Panc1 (cell line): ENCODE measurements around the gene TNPO2. TPM values are rescaled to one million over a fixed set of nuclear protein-coding genes. Genes with fewer than 3 reads are reported as not detected.

Experiments used
- ATAC-seq: fragments of 200-7000 bp; cut with Tn5 transposase; 2 replicates; pipeline ENCODE4 v1.9.1; 2020; ENCODE audit warnings: mild to moderate bottlenecking, moderate library complexity
- BruUV-seq: library from RNA; stranded (reverse); fragments of 400-500 nt; replicated peaks from 2 replicates; lab custom pipeline; 2021; lab: Mats Ljungman, UMichigan
- CTCF ChIA-PET: fragments of 300-600 bp; sonication (Branson Sonifier 250); formaldehyde crosslinking; loops from one replicate; lab custom pipeline; 2022; ENCODE audit warnings: antibody characterized with exemption; lab: Charles Lee
- POLR2A ChIA-PET: fragments of 300-600 bp; sonication (Branson Sonifier 250); formaldehyde crosslinking; loops from one replicate; lab custom pipeline; 2022; ENCODE audit warnings: antibody characterized with exemption; lab: Charles Lee
- DNase-seq: peaks from one replicate; pipeline ENCODE4 v3.0.0-alpha.2; 2010; ENCODE audit warnings: low read depth, low spot score
- H3K27ac ChIP-seq: 2 replicates; pipeline ENCODE4 v1.5.1; 2011; ENCODE audit warnings: mild to moderate bottlenecking, low read length, inconsistent platforms
- H3K27me3 ChIP-seq: fragments of 200-500 bp; sonication (Bioruptor generic); 2 replicates; pipeline ENCODE4 v1.6.0; 2014; ENCODE audit warnings: low read length, inconsistent platforms; ENCODE audit not compliant: control insufficient read depth, insufficient read depth
- H3K36me3 ChIP-seq: fragments of 200-500 bp; sonication (Bioruptor generic); 2 replicates; pipeline ENCODE4 v1.5.1; 2014; ENCODE audit warnings: inconsistent platforms, mild to moderate bottlenecking, low read length, moderate library complexity; ENCODE audit not compliant: control insufficient read depth, insufficient read depth
- H3K4me1 ChIP-seq: 2 replicates; pipeline ENCODE4 v1.5.1; 2011; ENCODE audit warnings: inconsistent platforms, mild to moderate bottlenecking, low read length, moderate library complexity; ENCODE audit not compliant: control insufficient read depth, insufficient read depth
- H3K4me3 ChIP-seq, 2 experiments: 2 replicates each; pipeline ENCODE4 v1.5.1; 2011 to 2012; ENCODE audit warnings: low read depth in 2 of 2, low read length in 2 of 2, mild to moderate bottlenecking in 2 of 2, inconsistent platforms in 1 of 2, moderate library complexity in 1 of 2
- H3K9me3 ChIP-seq: fragments of 200-500 bp; sonication (Bioruptor generic); 2 replicates; pipeline ENCODE4 v1.5.1; 2014; ENCODE audit warnings: low read depth, mild to moderate bottlenecking, inconsistent platforms, low read length, moderate library complexity; ENCODE audit not compliant: control insufficient read depth, insufficient read depth
- POLR2AphosphoS5 ChIP-seq: IDR thresholded peaks from 2 replicates; pipeline ENCODE4 v1.6.1; 2012; ENCODE audit warnings: mild to moderate bottlenecking, low read depth, low read length, moderate library complexity
- SIN3A ChIP-seq: IDR thresholded peaks from 2 replicates; pipeline ENCODE4 v1.6.1; 2012; ENCODE audit warnings: low read depth, mild to moderate bottlenecking, low read length, moderate library complexity, borderline replicate concordance; ENCODE audit not compliant: insufficient read depth
- TCF7L2 ChIP-seq: IDR thresholded peaks from 2 replicates; pipeline ENCODE4 v1.6.1; 2011; ENCODE audit warnings: mild to moderate bottlenecking, low read depth, low read length, inconsistent platforms
- in situ Hi-C: cut with HindIII; loops from 2 replicates; pipeline ENCODE4 v1.10.0; 2016; ENCODE audit warnings: low sequenced_read_pairs, low pct_unique_long_range_greater_than_20kb
- intact Hi-C: fragments of 100-400 bp; cut with micrococcal nuclease; formaldehyde crosslinking; loops from one replicate; pipeline ENCODE4 v1.10.0; 2022; ENCODE audit not compliant: unreplicated experiment
- total RNA-seq: library from RNA; stranded (reverse); gene quantifications from one replicate; pipeline ENCODE4 v1.2.1, GENCODE V29; 2021; ENCODE audit not compliant: unreplicated experiment
- TF ChIP-seq, protein P1 (sequence below), 2 experiments: IDR thresholded peaks; 2 replicates each; pipeline ENCODE4 v1.6.1; 2011 to 2012; ENCODE audit warnings: low read depth in 2 of 2, control low read depth in 1 of 2, low read length in 1 of 2, mild to moderate bottlenecking in 1 of 2, moderate library complexity in 1 of 2; ENCODE audit not compliant: insufficient read depth in 1 of 2
- TF ChIP-seq, protein P2 (sequence below): fragments of 450-650 bp; IDR thresholded peaks from 2 replicates; pipeline ENCODE4 v1.5.1; 2017; ENCODE audit warnings: mild to moderate bottlenecking

TNPO2 gene
- total RNA-seq, 1 experiment from 2014 or later: 83.3 TPM

DNA sequence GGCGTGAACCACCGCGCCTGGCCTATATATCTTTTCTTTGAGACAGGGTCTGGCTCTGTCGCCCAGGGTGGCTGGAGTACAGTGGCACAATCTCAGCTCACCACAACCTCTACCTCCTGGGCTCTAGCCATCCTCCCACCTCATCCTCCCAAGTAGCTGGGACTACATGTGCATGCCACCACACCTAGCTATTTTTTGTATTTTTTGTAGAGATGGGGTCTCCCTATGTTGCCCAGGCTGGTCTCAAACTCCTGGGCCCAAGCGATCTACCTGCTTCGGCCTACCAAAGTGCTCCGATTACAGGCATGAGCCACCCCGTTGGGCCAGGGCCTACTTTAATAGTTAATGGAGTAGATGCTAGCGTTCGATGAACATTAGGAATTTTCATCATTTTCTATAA lies 3.4 kb downstream of the TNPO2 start:
- in situ Hi-C loops: no loop called here
- TF ChIP-seq, protein P1, sequence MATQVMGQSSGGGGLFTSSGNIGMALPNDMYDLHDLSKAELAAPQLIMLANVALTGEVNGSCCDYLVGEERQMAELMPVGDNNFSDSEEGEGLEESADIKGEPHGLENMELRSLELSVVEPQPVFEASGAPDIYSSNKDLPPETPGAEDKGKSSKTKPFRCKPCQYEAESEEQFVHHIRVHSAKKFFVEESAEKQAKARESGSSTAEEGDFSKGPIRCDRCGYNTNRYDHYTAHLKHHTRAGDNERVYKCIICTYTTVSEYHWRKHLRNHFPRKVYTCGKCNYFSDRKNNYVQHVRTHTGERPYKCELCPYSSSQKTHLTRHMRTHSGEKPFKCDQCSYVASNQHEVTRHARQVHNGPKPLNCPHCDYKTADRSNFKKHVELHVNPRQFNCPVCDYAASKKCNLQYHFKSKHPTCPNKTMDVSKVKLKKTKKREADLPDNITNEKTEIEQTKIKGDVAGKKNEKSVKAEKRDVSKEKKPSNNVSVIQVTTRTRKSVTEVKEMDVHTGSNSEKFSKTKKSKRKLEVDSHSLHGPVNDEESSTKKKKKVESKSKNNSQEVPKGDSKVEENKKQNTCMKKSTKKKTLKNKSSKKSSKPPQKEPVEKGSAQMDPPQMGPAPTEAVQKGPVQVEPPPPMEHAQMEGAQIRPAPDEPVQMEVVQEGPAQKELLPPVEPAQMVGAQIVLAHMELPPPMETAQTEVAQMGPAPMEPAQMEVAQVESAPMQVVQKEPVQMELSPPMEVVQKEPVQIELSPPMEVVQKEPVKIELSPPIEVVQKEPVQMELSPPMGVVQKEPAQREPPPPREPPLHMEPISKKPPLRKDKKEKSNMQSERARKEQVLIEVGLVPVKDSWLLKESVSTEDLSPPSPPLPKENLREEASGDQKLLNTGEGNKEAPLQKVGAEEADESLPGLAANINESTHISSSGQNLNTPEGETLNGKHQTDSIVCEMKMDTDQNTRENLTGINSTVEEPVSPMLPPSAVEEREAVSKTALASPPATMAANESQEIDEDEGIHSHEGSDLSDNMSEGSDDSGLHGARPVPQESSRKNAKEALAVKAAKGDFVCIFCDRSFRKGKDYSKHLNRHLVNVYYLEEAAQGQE (IDR thresholded peaks at IDR 0.05; ENCODE audit: insufficient read depth in 1 of 2, low read depth in 2 of 2, low read length in 1 of 2): no peak
- TF ChIP-seq, protein P2, sequence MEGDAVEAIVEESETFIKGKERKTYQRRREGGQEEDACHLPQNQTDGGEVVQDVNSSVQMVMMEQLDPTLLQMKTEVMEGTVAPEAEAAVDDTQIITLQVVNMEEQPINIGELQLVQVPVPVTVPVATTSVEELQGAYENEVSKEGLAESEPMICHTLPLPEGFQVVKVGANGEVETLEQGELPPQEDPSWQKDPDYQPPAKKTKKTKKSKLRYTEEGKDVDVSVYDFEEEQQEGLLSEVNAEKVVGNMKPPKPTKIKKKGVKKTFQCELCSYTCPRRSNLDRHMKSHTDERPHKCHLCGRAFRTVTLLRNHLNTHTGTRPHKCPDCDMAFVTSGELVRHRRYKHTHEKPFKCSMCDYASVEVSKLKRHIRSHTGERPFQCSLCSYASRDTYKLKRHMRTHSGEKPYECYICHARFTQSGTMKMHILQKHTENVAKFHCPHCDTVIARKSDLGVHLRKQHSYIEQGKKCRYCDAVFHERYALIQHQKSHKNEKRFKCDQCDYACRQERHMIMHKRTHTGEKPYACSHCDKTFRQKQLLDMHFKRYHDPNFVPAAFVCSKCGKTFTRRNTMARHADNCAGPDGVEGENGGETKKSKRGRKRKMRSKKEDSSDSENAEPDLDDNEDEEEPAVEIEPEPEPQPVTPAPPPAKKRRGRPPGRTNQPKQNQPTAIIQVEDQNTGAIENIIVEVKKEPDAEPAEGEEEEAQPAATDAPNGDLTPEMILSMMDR: no peak
- no peak for TF ChIP-seq SIN3A
- TF ChIP-seq POLR2AphosphoS5: no peak
- TF ChIP-seq TCF7L2: no peak
- H3K4me3 ChIP-seq: peak overlapping the region; percentile 83 to 96
- H3K27ac ChIP-seq: peak overlapping the region; percentile 98
- intact Hi-C loops: no loop called here
- peaks cover 5% of the 10 kb centered on the region for H3K4me1 ChIP-seq
- no TSS peak for BruUV-seq
- CTCF ChIA-PET: no interaction called here
- ATAC-seq: no peak
- H3K9me3 ChIP-seq: no peaks in the 10 kb centered on the region
- peaks cover 3% of the 10 kb centered on the region for H3K36me3 ChIP-seq
- no peak for DNase-seq
- no peaks in the 10 kb centered on the region for H3K27me3 ChIP-seq
- POLR2A ChIA-PET: no interaction called here

DNA sequence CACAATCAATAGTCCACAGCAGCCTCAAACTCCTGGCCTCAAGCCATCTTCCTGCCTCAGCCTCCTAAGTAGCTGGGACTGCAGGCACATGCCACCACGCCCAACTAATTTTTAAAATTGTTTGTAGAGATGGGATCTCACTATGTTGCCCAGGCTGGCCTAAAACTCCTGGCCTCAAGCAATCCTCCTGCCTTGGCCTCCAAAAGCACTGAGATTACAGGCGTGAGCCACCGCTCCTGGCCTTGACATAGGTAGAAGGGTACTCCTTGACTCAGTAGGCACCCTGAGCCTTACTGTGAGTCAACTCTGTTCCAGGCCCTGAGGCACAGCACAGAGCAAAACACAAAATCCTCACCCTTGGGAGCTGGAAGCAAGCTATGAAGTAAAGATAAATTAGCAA lies 7.8 kb downstream of the TNPO2 start:
- Histone ChIP-seq H3K4me1 (peaks cover 5% of the 10 kb centered on the region), H3K4me3 (no peak overlapping the region), H3K36me3 (peaks cover 3% of the 10 kb centered on the region), H3K9me3 (no peaks in the 10 kb centered on the region), H3K27ac (no peak overlapping the region), H3K27me3 (no peaks in the 10 kb centered on the region)
- intact Hi-C loops (no loop called here), in situ Hi-C loops (no loop called here)
- CTCF ChIA-PET: interaction anchor here (1.3 kb wide), 1 partner anchor 80 kb away, joined by 5 read pairs; no protein-coding TSS in a partner anchor
- TF ChIP-seq POLR2AphosphoS5: no peak
- TF ChIP-seq SIN3A: no peak
- TF ChIP-seq, protein P1 (IDR thresholded peaks at IDR 0.05; ENCODE audit: insufficient read depth in 1 of 2, low read depth in 2 of 2, low read length in 1 of 2): no peak
- no peak for TF ChIP-seq TCF7L2
- TF ChIP-seq, protein P2: no peak
- DNase-seq (no peak), ATAC-seq (no peak)
- POLR2A ChIA-PET: interaction anchor here (0.6 kb wide), 2 partner anchors 35 to 1503 kb away, joined by 3 to 5 read pairs; no protein-coding TSS in a partner anchor
- no TSS peak for BruUV-seq
